Cardiac fibroblast (primary cell): Measurements from ENCODE around the gene TFAP2E.

ENCODE experiments used
- DNase-seq, 2 donors: peaks; one replicate each; pipeline versions ENCODE4 v3.0.0 to v3.0.0-alpha.2; 2010; ENCODE audit warnings: low read depth in 2 of 2
- H3K4me3 ChIP-seq, 2 donors: replicated peaks in 1 of 2; 1 replicate in 1 of 2; 2 replicates in 1 of 2; pipeline ENCODE4 v1.5.1; 2011; ENCODE audit warnings: low read depth in 2 of 2, low read length in 2 of 2, mild to moderate bottlenecking in 2 of 2, moderate library complexity in 1 of 2
- CTCF ChIP-seq: IDR thresholded peaks from one replicate; pipeline ENCODE4 v1.5.1; 2011; ENCODE audit warnings: low read depth, mild to moderate bottlenecking, low read length, inconsistent platforms

TFAP2E gene

GRCh38 chr1:35533586-35533985, 39.5 kb upstream of the TFAP2E start:
- no peak for DNase-seq
- H3K4me3 ChIP-seq: no peak overlapping the region
- TF ChIP-seq CTCF: no peak

- no peak for DNase-seq
- no peak overlapping the region for H3K4me3 ChIP-seq
- no peak for TF ChIP-seq CTCF
Measured at GRCh38 chr1:35535243-35535642, 37.9 kb upstream of the TFAP2E start.

GRCh38 chr1:35536556-35537162, 36.5 kb upstream of the TFAP2E start:
- no peak overlapping the region for H3K4me3 ChIP-seq
- no peak for TF ChIP-seq CTCF
- DNase-seq: no peak

GRCh38 chr1:35537806-35538205, 35.3 kb upstream of the TFAP2E start:
- H3K4me3 ChIP-seq: no peak overlapping the region
- no peak for TF ChIP-seq CTCF
- no peak for DNase-seq

- peak in 1 of 2 donors; percentile 45 for DNase-seq
- no peak for TF ChIP-seq CTCF
- H3K4me3 ChIP-seq: no peak overlapping the region
Measured at GRCh38 chr1:35539073-35539823, 33.9 kb upstream of the TFAP2E start.

GRCh38 chr1:35539824-35540261, 33.3 kb upstream of the TFAP2E start:
- no peak overlapping the region for H3K4me3 ChIP-seq
- DNase-seq: peak; percentile 49 to 53
- no peak for TF ChIP-seq CTCF
